A549 (cell line): ENCODE measurements around the gene PRSS8. TPM values are rescaled to one million over a fixed set of nuclear protein-coding genes. Genes with fewer than 3 reads are reported as not detected.
"Not testable (repeated sequence)": the region's sequence is repeated elsewhere in the genome, so short reads cannot be mapped to it uniquely, and the experiment has no call there.

Experiments used
- ATAC-seq, 2 experiments: fragments of 200-7000 bp in 1 of 2; fragments of >200 bp in 1 of 2; cut with Nextera tagmentation in 1 of 2; cut with Tn5 transposase in 1 of 2; 3 replicates each; pipeline versions ENCODE4 v1.8.0 to v1.9.1; 2018 to 2020; ENCODE audit warnings: mild to moderate bottlenecking in 1 of 2, moderate library complexity in 1 of 2
- CTCF ChIA-PET: fragments of 300-600 bp; sonication (Branson Sonifier 250); formaldehyde crosslinking; extraction: SDS; loops from one replicate; lab custom pipeline; 2021; ENCODE audit warnings: antibody characterized with exemption, inconsistent platforms; lab: Yijun Ruan, JAX
- POLR2A ChIA-PET: fragments of 350-600 bp; formaldehyde crosslinking; extraction: SDS; loops from one replicate; lab custom pipeline; 2021; ENCODE audit warnings: antibody characterized with exemption, inconsistent platforms; lab: Yijun Ruan, JAX
- DNase-seq, 2 experiments: peaks; one replicate each; pipeline versions ENCODE4 v3.0.0 to v3.0.0-alpha.2; 2011 to 2016; ENCODE audit warnings: low read depth in 1 of 2, low spot score in 1 of 2
- FAIRE-seq: peaks from 2 replicates; lab custom pipeline; 2011; peaks lifted over from hg19 to GRCh38; lab: Jason Lieb, UNC
- H3K27ac ChIP-seq, 2 experiments: fragments of >200 bp; sonication (Bioruptor Twin); formaldehyde crosslinking; 3 replicates each; pipeline ENCODE4 v1.5.1; 2016 to 2017
- H3K4me1 ChIP-seq: fragments of >200 bp; sonication (Bioruptor Twin); formaldehyde crosslinking; 3 replicates; pipeline ENCODE4 v1.6.1; 2016
- H3K4me2 ChIP-seq: fragments of >200 bp; sonication (Bioruptor Twin); formaldehyde crosslinking; 3 replicates; pipeline ENCODE4 v1.6.1; 2016
- H3K4me3 ChIP-seq: fragments of >200 bp; sonication (Bioruptor Twin); formaldehyde crosslinking; 3 replicates; pipeline ENCODE4 v1.5.1; 2016
- H3K9me3 ChIP-seq: fragments of >200 bp; sonication (Bioruptor Twin); formaldehyde crosslinking; 3 replicates; pipeline ENCODE4 v1.6.1; 2016
- ATOH8 ChIP-seq: fragments of 250-450 bp; sonication (Bioruptor Pico); IDR thresholded peaks from 2 replicates; pipeline ENCODE4 v1.5.0; 2020; ENCODE audit warnings: low read depth, mild to moderate bottlenecking, moderate library complexity
- CEBPB ChIP-seq, 2 experiments: fragments of >200 bp in 1 of 2; sonication (Bioruptor Twin) in 1 of 2; formaldehyde crosslinking in 1 of 2; IDR thresholded peaks; 2 replicates each; pipeline ENCODE4 v1.6.1; 2012 to 2016
- CHD2 ChIP-seq: fragments of 150-350 bp; IDR thresholded peaks from 2 replicates; pipeline ENCODE4 v1.6.1; 2014; ENCODE audit warnings: low read length; ENCODE audit not compliant: partially characterized antibody
- CTCF ChIP-seq: fragments of >200 bp; sonication (Bioruptor Twin); formaldehyde crosslinking; IDR thresholded peaks from 3 replicates; pipeline ENCODE4 v1.5.1; 2016
- EHMT2 ChIP-seq: fragments of 200-600 bp; sonication (generic); IDR thresholded peaks from 2 replicates; pipeline ENCODE4 v1.6.1; 2016; ENCODE audit warnings: antibody characterized with exemption, low read depth, mild to moderate bottlenecking, moderate library complexity
- ELK1 ChIP-seq: fragments of 150-350 bp; IDR thresholded peaks from 2 replicates; pipeline ENCODE4 v1.6.1; 2014; ENCODE audit warnings: low read depth, mild to moderate bottlenecking, low read length
- FOSB ChIP-seq: fragments of 250-450 bp; sonication (Bioruptor Pico); IDR thresholded peaks from 2 replicates; pipeline ENCODE4 v1.5.0; 2020; ENCODE audit warnings: mild to moderate bottlenecking, moderate library complexity
- FOSL2 ChIP-seq, 2 experiments: fragments of 450-650 bp in 1 of 2; fragments of >200 bp in 1 of 2; sonication (Bioruptor Twin) in 1 of 2; formaldehyde crosslinking; IDR thresholded peaks; 2 replicates each; pipeline versions ENCODE4 v1.5.0 to v1.6.1; 2016 to 2020; ENCODE audit warnings: mild to moderate bottlenecking in 1 of 2, moderate library complexity in 1 of 2
- GATA3 ChIP-seq: IDR thresholded peaks from 2 replicates; pipeline ENCODE4 v1.6.1; 2012; ENCODE audit warnings: borderline replicate concordance
- HEYL ChIP-seq: fragments of 250-450 bp; sonication (Bioruptor Pico); IDR thresholded peaks from 2 replicates; pipeline ENCODE4 v1.8.0; 2021; ENCODE audit warnings: mild to moderate bottlenecking, moderate library complexity
- HMGXB4 ChIP-seq: fragments of 250-450 bp; sonication (Bioruptor Pico); IDR thresholded peaks from 2 replicates; pipeline ENCODE4 v1.5.0; 2021; ENCODE audit warnings: mild to moderate bottlenecking, moderate library complexity, borderline replicate concordance
- HOXA7 ChIP-seq: fragments of 250-450 bp; sonication (Bioruptor Pico); IDR thresholded peaks from 2 replicates; pipeline ENCODE4 v1.5.0; 2020; ENCODE audit warnings: mild to moderate bottlenecking, moderate library complexity
- MYC ChIP-seq: IDR thresholded peaks from 2 replicates; pipeline ENCODE4 v1.6.1; 2012; ENCODE audit warnings: mild to moderate bottlenecking, inconsistent platforms, low read length, improper control_type of control experiment, borderline replicate concordance
- NR3C1 ChIP-seq: fragments of >200 bp; sonication (Bioruptor Twin); formaldehyde crosslinking; IDR thresholded peaks from 3 replicates; pipeline ENCODE4 v1.6.1; 2017
- RCOR1 ChIP-seq: fragments of 150-350 bp; IDR thresholded peaks from 2 replicates; pipeline ENCODE4 v1.6.1; 2014; ENCODE audit warnings: antibody characterized with exemption, low read length, low read depth
- RNF2 ChIP-seq: fragments of 200-600 bp; sonication (generic); IDR thresholded peaks from 2 replicates; pipeline ENCODE4 v1.6.1; 2016; ENCODE audit warnings: low read depth, mild to moderate bottlenecking, antibody characterized with exemption, moderate library complexity, borderline replicate concordance
- ZC3H11A ChIP-seq: fragments of 450-650 bp; IDR thresholded peaks from 2 replicates; pipeline ENCODE4 v1.6.1; 2014; ENCODE audit warnings: antibody characterized with exemption, mild to moderate bottlenecking
- ZNF302 ChIP-seq: fragments of 250-450 bp; sonication (Bioruptor Pico); IDR thresholded peaks from 2 replicates; pipeline ENCODE4 v1.9.0; 2021; ENCODE audit warnings: inconsistent platforms, mild to moderate bottlenecking, moderate library complexity
- WGBS: methylation state at CpG from one replicate; pipeline ENCODE4 v1.1.6; 2017; ENCODE audit errors: missing lambda C conversion rate; 5-methylcytosine and 5-hydroxymethylcytosine counted together
- polyA plus RNA-seq, 4 experiments: library from polyadenylated mRNA; depleted of rRNA in 3 of 4; stranded (reverse); fragments of >200 nt; fragmentation: RNase III in 1 of 4; extraction: RNeasy Plus Mini Kit Qiagen cat#74134 plus additional on column Dnase treatment in 1 of 4; gene quantifications; 2 replicates in 3 of 4; 3 replicates in 1 of 4; pipeline ENCODE4 v1.2.3, GENCODE V29; 2011 to 2017

Gene PRSS8
- polyA plus RNA-seq, 2 of the 4 experiments (the other 2 are of a cell fraction) = 0.08 to 0.09 TPM

GRCh38 chr16:31145398-31145990 is 10.0 kb upstream of the PRSS8 start:
- POLR2A ChIA-PET = interaction anchor here (0.7 kb wide), 2 partner anchors 313 to 314 kb away, joined by 5 to 8 read pairs; partner anchors contain the start of gene ARMC5
- no peak overlapping the region for H3K4me2 ChIP-seq
- no peak overlapping the region for H3K27ac ChIP-seq
- no peak for ATAC-seq
- TF ChIP-seq MYC = no peak
- TF ChIP-seq HOXA7 (CRISPR knock-in tag) = no peak
- no peak for TF ChIP-seq ELK1
- TF ChIP-seq EHMT2 = no peak
- TF ChIP-seq CHD2 = no peak
- TF ChIP-seq ATOH8 = no peak
- TF ChIP-seq HMGXB4 (CRISPR knock-in tag) = no peak
- no peak for TF ChIP-seq ZNF302 (CRISPR knock-in tag)
- TF ChIP-seq GATA3 = no peak
- TF ChIP-seq RNF2 = no peak
- no peak for TF ChIP-seq FOSB (CRISPR knock-in tag)
- no peak for TF ChIP-seq FOSL2 (IDR thresholded peaks at IDR 0.05)
- TF ChIP-seq FOSL2 (CRISPR knock-in tag; IDR thresholded peaks at IDR 0.05) = no peak
- TF ChIP-seq CEBPB (IDR thresholded peaks at IDR 0.05) = no peak
- TF ChIP-seq NR3C1 = no peak
- no peak for TF ChIP-seq RCOR1
- no peak for TF ChIP-seq CTCF
- no peak for TF ChIP-seq HEYL
- no peak for TF ChIP-seq ZC3H11A
- TF ChIP-seq, all 56 proteins: peak for 0
- DNase-seq = no peak
- 71% methylated on average over 11 of the region's 12 CpGs for WGBS
- Histone ChIP-seq H3K4me3 (no peak overlapping the region), H3K9me3 (no peaks in the 10 kb centered on the region), H3K4me1 (peaks cover 19% of the 10 kb centered on the region)
- CTCF ChIA-PET = interaction anchor here (1.1 to 6.8 kb wide), 8 partner anchors 10 to 191 kb away, joined by 3 to 166 read pairs (median 7); partner anchors contain the start of genes HSD3B7, KAT8, PRSS8 and ZNF646
- no peak for FAIRE-seq

GRCh38 chr16:31144418-31144817 is 8.9 kb upstream of the PRSS8 start:
- H3K4me1 ChIP-seq = peaks cover 16% of the 10 kb centered on the region
- ATAC-seq, FAIRE-seq, H3K4me2 ChIP-seq, H3K4me3 ChIP-seq, H3K27ac ChIP-seq, H3K9me3 ChIP-seq, POLR2A ChIA-PET, DNase-seq: not testable (repeated sequence)
- WGBS = 83% methylated on average over 7 of the region's 7 CpGs
- CTCF ChIA-PET = interaction anchor here (0.7 to 6.8 kb wide), 9 partner anchors 13 to 190 kb away, joined by 3 to 166 read pairs (median 9); partner anchors contain the start of genes HSD3B7, KAT8, ZNF646 and ZNF668
